B cell (primary cell): ENCODE data around the gene SH3YL1. TPM values are rescaled to one million over a fixed set of nuclear protein-coding genes. Genes with fewer than 3 reads are reported as not detected.

Experiments
- ATAC-seq: fragments of 200-7000 bp; cut with Tn5 transposase; one replicate; pipeline ENCODE4 v1.10.0; 2021; ENCODE audit warnings: low read depth, mild to moderate bottlenecking, moderate number of reproducible peaks, moderate library complexity
- CTCF ChIA-PET: fragments of 350-600 bp; sonication (Branson Sonifier 250); formaldehyde crosslinking; loops from one replicate; lab custom pipeline; 2021; ENCODE audit warnings: antibody characterized with exemption, inconsistent platforms; lab: Charles Lee
- POLR2A ChIA-PET: fragments of 350-600 bp; sonication (Branson Sonifier 250); formaldehyde crosslinking; loops from one replicate; lab custom pipeline; 2021; ENCODE audit warnings: antibody characterized with exemption; lab: Charles Lee
- DNase-seq: peaks from one replicate; pipeline ENCODE4 v3.0.0; 2013
- H2AFZ ChIP-seq: 2 replicates; pipeline ENCODE4 v1.6.1; 2012; ENCODE audit warnings: mild to moderate bottlenecking, low read depth, low read length; ENCODE audit not compliant: insufficient read depth, poor library complexity, severe bottlenecking
- H3K27ac ChIP-seq, 2 donors: 1 replicate in 1 of 2; 2 replicates in 1 of 2; pipeline ENCODE4 v1.5.1; 2012 to 2013; ENCODE audit warnings: low read length in 2 of 2, mild to moderate bottlenecking in 2 of 2, moderate library complexity in 1 of 2
- H3K27me3 ChIP-seq, 4 experiments: fragments of 200-600 bp in 1 of 4; sonication (generic) in 1 of 4; replicated peaks in 1 of 4; 1 replicate in 2 of 4; 2 replicates in 2 of 4; pipeline versions ENCODE4 v1.6.1 to v1.7.0; 2013 to 2016; ENCODE audit warnings: low read length in 3 of 4, mild to moderate bottlenecking in 2 of 4, mixed read lengths in 1 of 4, moderate library complexity in 1 of 4; ENCODE audit not compliant: insufficient read depth in 4 of 4, control insufficient read depth in 3 of 4; ENCODE audit errors: control extremely low read depth in 1 of 4
- H3K36me3 ChIP-seq, 2 experiments: replicated peaks in 1 of 2; 1 replicate in 1 of 2; 2 replicates in 1 of 2; pipeline versions ENCODE4 v1.6.1 to v1.7.1; 2013; ENCODE audit warnings: low read length in 1 of 2; ENCODE audit not compliant: insufficient read depth in 2 of 2, control insufficient read depth in 1 of 2; ENCODE audit errors: control extremely low read depth in 1 of 2, extremely low read depth in 1 of 2
- H3K4me1 ChIP-seq, 2 donors: fragments of 200-600 bp in 1 of 2; sonication (generic) in 1 of 2; 1 replicate in 1 of 2; 2 replicates in 1 of 2; pipeline versions ENCODE4 v1.5.1 to v1.6.1; 2013 to 2017; ENCODE audit warnings: low read length in 2 of 2; ENCODE audit not compliant: control insufficient read depth in 2 of 2, insufficient read depth in 2 of 2
- H3K4me2 ChIP-seq: replicated peaks from 2 replicates; pipeline ENCODE3; 2012; ENCODE audit warnings: mild to moderate bottlenecking, low read depth, low read length; ENCODE audit not compliant: poor library complexity, severe bottlenecking
- H3K4me3 ChIP-seq, 5 experiments: fragments of 200-600 bp in 1 of 5; sonication (generic) in 1 of 5; 1 replicate in 3 of 5; 2 replicates in 2 of 5; pipeline versions ENCODE4 v1.5.1 to v1.7.0; 2011 to 2016; ENCODE audit warnings: low read length in 4 of 5, mild to moderate bottlenecking in 4 of 5, low read depth in 2 of 5, control low read depth in 1 of 5, moderate library complexity in 1 of 5; ENCODE audit not compliant: insufficient read depth in 1 of 5; ENCODE audit errors: control extremely low read depth in 1 of 5, extremely low read depth in 1 of 5
- H3K79me2 ChIP-seq: fragments of 200-600 bp; sonication (generic); one replicate; pipeline ENCODE4 v1.6.0; 2016; ENCODE audit warnings: low read length; ENCODE audit not compliant: control insufficient read depth, insufficient read depth
- H3K9ac ChIP-seq: fragments of 200-600 bp; sonication (generic); 2 replicates; pipeline ENCODE4 v1.6.1; 2017; ENCODE audit warnings: mild to moderate bottlenecking, low read length, moderate library complexity
- H3K9me3 ChIP-seq, 3 donors: one replicate each; pipeline versions ENCODE4 v1.6.1 to v1.7.1; 2013; ENCODE audit warnings: low read length in 2 of 3; ENCODE audit not compliant: control insufficient read depth in 2 of 3, insufficient read depth in 1 of 3; ENCODE audit errors: control extremely low read depth in 1 of 3
- H4K20me1 ChIP-seq: 2 replicates; pipeline ENCODE4 v1.6.0; 2012; ENCODE audit warnings: mild to moderate bottlenecking, low read length; ENCODE audit not compliant: insufficient read depth, control insufficient read depth, poor library complexity, severe bottlenecking
- H3K27ac Mint-ChIP-seq: one replicate; pipeline ENCODE4 v1.8.0; 2021; ENCODE audit warnings: mixed read lengths
- H3K27me3 Mint-ChIP-seq: one replicate; pipeline ENCODE4 v1.8.0; 2021; ENCODE audit warnings: mixed read lengths
- H3K4me1 Mint-ChIP-seq: one replicate; pipeline ENCODE4 v1.8.0; 2021; ENCODE audit warnings: mixed read lengths
- H3K4me3 Mint-ChIP-seq: one replicate; pipeline ENCODE4 v1.8.0; 2021; ENCODE audit warnings: mixed read lengths
- H3K9me3 Mint-ChIP-seq: one replicate; pipeline ENCODE4 v1.8.0; 2022; ENCODE audit warnings: mixed read lengths; ENCODE audit not compliant: insufficient read depth
- CTCF ChIP-seq: fragments of 200-600 bp; IDR thresholded peaks from one replicate; pipeline ENCODE4 v1.8.0; 2022; ENCODE audit warnings: antibody characterized with exemption, mild to moderate bottlenecking
- EZH2 ChIP-seq: IDR thresholded peaks from 2 replicates; pipeline ENCODE4 v1.6.1; 2012; ENCODE audit warnings: borderline replicate concordance, low read depth, mild to moderate bottlenecking, moderate library complexity, low read length; ENCODE audit not compliant: insufficient read depth, poor library complexity, severe bottlenecking
- WGBS: methylation state at CpG from one replicate; pipeline ENCODE4 v1.1.5; 2013; ENCODE audit warnings: missing lambda C conversion rate; ENCODE audit not compliant: insufficient coverage; 5-methylcytosine and 5-hydroxymethylcytosine counted together
- intact Hi-C: fragments of 100-400 bp; cut with micrococcal nuclease; formaldehyde crosslinking; loops from one replicate; pipeline ENCODE4 v1.10.0; 2022
- polyA plus RNA-seq: library from polyadenylated mRNA; depleted of rRNA; stranded (reverse); fragments of >200 nt; gene quantifications from 2 replicates; pipeline ENCODE4 v1.2.3, GENCODE V29; 2012
- total RNA-seq, 2 donors: library from RNA; stranded (reverse); fragments of 120-200 nt in 1 of 2; gene quantifications; 1 replicate in 1 of 2; 2 replicates in 1 of 2; pipeline versions ENCODE4 v1.2.3 to v1.2.4, GENCODE V29; 2013 to 2022

The SH3YL1 gene
- total and polyA plus RNA-seq, 2 donors (not counting 1 experiment from before 2014, with no cell fraction given) = 33.2 to 48.4 TPM

- TF ChIP-seq EZH2 (no peak), CTCF (peak; percentile 18)
- Histone ChIP-seq H3K4me3 (peak overlapping the region in 3 of 5 experiments; percentile 27 to 50 (median 44)), H2AFZ (peak overlapping the region; percentile 42), H3K79me2 (no peaks in the 10 kb centered on the region), H3K27ac (no peak overlapping the region), H3K36me3 (no peaks in the 10 kb centered on the region), H4K20me1 (peaks cover 4% of the 10 kb centered on the region), H3K27me3 (peaks cover 0 to 28% (median 19%) of the 10 kb centered on the region in 4 experiments), H3K4me1 (peaks cover 13 to 20% of the 10 kb centered on the region in 2 donors), H3K4me2 (peak overlapping the region; percentile 71), H3K9me3 (peaks cover 0 to 7% (median 0%) of the 10 kb centered on the region in 3 donors), H3K9ac (peak overlapping the region; percentile 50)
- Mint-ChIP-seq H3K27ac (no peak overlapping the region), H3K27me3 (peaks cover 33% of the 10 kb centered on the region), H3K4me1 (peaks cover 13% of the 10 kb centered on the region), H3K4me3 (peak overlapping the region; percentile 83), H3K9me3 (no peaks in the 10 kb centered on the region)
- POLR2A ChIA-PET = no interaction called here
- CTCF ChIA-PET = interaction anchor here (0.6 to 1.5 kb wide), 6 partner anchors 12 to 348 kb away, joined by 3 to 7 read pairs (median 4); no protein-coding TSS in a partner anchor
- intact Hi-C loops = loop anchor here (1.0 kb wide), 1 partner anchor 44 kb away; no protein-coding TSS in a partner anchor
- DNase-seq (peak; percentile 52), ATAC-seq (no peak)
- 1% methylated on average over 12 of the region's 15 CpGs for WGBS
Observed at GRCh38 chr2:290090-290722, 26.4 kb upstream of the SH3YL1 start.
